Measurements from ENCODE around the gene ABHD18. TPM values are rescaled to one million over a fixed set of nuclear protein-coding genes. Genes with fewer than 3 reads are reported as not detected.
"Not testable (repeated sequence)": the region's sequence is repeated elsewhere in the genome, so short reads cannot be mapped to it uniquely, and the experiment has no call there.

Gene ABHD18
- total and polyA plus RNA-seq, 2 donors = 4.4 to 19.5 TPM

DNA sequence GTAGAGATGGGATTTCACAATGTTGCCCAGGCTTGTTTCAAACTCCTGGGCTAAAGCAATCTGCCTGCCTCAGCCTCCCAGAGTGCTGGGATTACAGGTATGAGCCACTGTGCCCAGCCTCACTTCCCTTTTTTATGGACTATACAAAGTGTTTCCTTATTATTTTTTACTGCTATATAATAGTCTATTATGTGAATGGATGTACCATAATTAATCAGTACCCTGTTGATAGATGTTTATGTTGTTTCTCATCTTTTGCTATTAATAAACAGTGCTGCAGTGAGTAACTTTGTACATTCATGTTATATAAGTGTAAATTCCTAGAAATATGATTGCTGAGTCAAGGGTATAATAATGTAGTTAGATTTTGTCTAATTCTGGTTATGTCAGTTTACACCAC, 60.1 kb downstream of the ABHD18 start:
- Histone ChIP-seq H3K36me3 (ENCODE audit: insufficient read depth) (peaks cover 3% of the 10 kb centered on the region), H3K27ac (ENCODE audit: low read depth) (no peak overlapping the region), H3K4me3 (ENCODE audit: low read depth, low read length) (no peak overlapping the region), H3K4me1 (ENCODE audit: insufficient read depth) (no peaks in the 10 kb centered on the region)
- DNase-seq (ENCODE audit: extremely low spot score) = no peak

DNA sequence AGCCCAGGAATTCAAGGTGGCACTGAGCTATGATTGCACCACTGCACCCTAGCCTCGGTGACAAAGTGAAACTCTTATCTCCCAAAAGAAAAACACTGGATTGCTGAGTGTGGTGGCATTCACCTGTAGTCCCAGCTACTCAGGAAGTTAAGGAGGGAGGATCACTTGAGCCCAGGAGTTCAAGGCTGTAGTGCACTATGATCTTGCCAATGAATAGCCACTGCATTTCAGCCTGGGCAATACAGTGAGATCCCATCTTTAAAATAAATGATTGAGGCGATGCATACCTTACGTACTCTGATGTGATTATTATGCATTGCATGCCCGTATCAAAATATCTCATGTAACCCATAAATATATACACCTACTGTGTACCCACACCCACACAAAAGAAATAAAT, 64.7 kb downstream of the ABHD18 start:
- Histone ChIP-seq H3K4me3 (ENCODE audit: low read depth, low read length) (no peak overlapping the region), H3K27ac (ENCODE audit: low read depth) (no peak overlapping the region), H3K4me1 (ENCODE audit: insufficient read depth) (no peaks in the 10 kb centered on the region), H3K36me3 (ENCODE audit: insufficient read depth) (peaks cover 2% of the 10 kb centered on the region)
- no peak for DNase-seq (ENCODE audit: extremely low spot score)
- WGBS = 97% methylated on average over 4 of the region's 4 CpGs

DNA sequence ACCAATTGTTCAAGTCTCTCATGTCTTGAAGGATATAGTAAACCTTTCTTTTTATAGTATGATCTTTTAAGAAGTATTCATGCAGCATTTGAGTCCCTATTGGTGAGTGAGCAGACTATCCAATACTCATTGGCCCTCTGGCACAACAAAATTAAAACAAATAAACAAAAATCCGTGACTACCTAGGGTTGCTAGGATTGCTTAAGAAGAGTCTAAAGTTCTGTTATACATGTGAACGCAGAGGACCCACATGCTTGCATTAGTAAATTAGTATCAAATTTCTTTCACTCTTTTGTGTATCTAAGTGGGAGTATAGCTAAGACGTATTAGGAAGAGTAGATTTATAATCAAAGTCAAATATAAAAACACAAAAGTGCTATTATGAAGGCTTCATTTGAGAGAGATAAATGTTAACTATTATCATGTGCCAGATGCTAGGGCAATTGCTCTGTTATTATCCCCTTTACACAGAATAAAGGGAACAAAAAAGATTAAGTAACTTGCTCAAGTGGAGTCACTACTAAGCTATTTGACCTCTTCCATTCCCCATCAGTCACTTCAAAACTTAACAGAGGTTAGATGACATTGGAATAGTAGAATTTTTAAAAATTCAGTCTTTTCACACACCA, 66.7 kb downstream of the ABHD18 start:
- no peaks in the 10 kb centered on the region for H3K4me1 ChIP-seq (ENCODE audit: insufficient read depth)
- 76% methylated on average over 3 of the region's 3 CpGs for WGBS
- H3K4me3 ChIP-seq (ENCODE audit: low read depth, low read length) = no peak overlapping the region
- no peak for DNase-seq (ENCODE audit: extremely low spot score)
- H3K36me3 ChIP-seq (ENCODE audit: insufficient read depth) = peaks cover 2% of the 10 kb centered on the region
- H3K27ac ChIP-seq (ENCODE audit: low read depth) = no peak overlapping the region

DNA sequence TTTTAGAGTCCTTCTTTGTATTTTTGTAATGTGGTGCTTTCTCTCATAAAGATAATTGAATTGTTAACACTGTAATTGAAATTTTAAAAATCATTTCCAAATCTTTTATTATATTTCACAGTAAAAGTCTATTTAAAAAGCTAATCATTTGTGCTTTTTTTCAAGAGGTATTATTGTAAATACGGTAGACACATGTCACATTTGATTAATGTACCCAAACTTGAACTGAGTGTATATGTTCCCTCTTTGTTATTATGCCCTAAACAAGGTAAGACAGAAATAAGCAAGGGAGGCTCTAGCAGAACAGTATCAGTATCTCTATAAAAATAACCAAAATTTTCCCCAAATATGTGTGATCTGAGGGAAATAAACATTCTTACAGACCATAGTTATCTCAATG, 74.4 kb downstream of the ABHD18 start:
- DNase-seq (ENCODE audit: extremely low spot score) = no peak
- no peak overlapping the region for H3K4me3 ChIP-seq (ENCODE audit: low read depth, low read length)
- H3K36me3 ChIP-seq (ENCODE audit: insufficient read depth) = no peaks in the 10 kb centered on the region
- H3K27ac ChIP-seq (ENCODE audit: low read depth) = no peak overlapping the region
- WGBS = 91% methylated on average over 1 of the region's 1 CpG
- no peaks in the 10 kb centered on the region for H3K4me1 ChIP-seq (ENCODE audit: insufficient read depth)

DNA sequence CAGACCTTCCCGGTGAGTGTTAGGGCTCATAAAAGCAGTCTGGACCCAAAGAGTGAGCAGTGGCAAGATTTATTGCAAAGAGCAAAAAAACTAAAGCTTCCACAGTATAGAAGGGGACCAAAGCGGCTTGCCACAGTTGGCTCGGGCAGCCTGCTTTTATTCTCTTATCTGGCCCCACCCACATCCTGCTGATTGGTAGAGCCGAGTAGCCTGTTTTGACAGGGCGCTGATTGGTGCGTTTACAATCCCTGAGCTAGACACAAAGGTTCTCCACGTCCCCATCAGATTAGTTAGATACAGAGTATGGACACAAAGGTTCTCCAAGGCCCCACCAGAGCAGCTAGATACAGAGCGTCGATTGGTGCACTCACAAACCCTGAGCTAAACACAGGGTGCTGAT, 81.8 kb downstream of the ABHD18 start:
- H3K4me3 ChIP-seq (ENCODE audit: low read depth, low read length); H3K27ac ChIP-seq (ENCODE audit: low read depth); DNase-seq (ENCODE audit: extremely low spot score); H3K4me1 ChIP-seq (ENCODE audit: insufficient read depth); H3K36me3 ChIP-seq (ENCODE audit: insufficient read depth): not testable (repeated sequence)
- 87% methylated on average over 9 of the region's 9 CpGs for whole genome bisulfite sequencing

DNA sequence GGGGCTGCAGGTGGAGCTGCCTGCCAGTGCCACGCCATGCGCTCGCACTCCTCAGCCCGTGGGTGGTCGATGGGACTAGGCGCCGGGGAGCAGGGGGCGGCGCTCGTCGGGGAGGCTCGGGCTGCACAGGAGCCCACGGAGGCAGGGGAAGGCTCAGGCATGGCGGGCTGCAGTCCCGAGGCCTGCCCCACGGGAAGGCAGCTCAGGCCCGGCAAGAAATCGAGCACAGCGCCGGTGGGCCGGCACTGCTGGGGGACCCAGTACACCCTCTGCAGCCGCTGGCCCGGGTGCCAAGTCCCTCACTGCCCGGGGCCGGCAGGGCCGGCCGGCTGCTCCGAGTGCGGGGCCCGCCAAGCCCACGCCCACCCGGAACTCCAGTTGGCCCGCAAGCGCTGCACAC, 82.3 kb downstream of the ABHD18 start:
- DNase-seq (ENCODE audit: extremely low spot score); H3K4me1 ChIP-seq (ENCODE audit: insufficient read depth); H3K27ac ChIP-seq (ENCODE audit: low read depth); H3K4me3 ChIP-seq (ENCODE audit: low read depth, low read length); H3K36me3 ChIP-seq (ENCODE audit: insufficient read depth): not testable (repeated sequence)
- WGBS = 97% methylated on average over 34 of the region's 34 CpGs

DNA sequence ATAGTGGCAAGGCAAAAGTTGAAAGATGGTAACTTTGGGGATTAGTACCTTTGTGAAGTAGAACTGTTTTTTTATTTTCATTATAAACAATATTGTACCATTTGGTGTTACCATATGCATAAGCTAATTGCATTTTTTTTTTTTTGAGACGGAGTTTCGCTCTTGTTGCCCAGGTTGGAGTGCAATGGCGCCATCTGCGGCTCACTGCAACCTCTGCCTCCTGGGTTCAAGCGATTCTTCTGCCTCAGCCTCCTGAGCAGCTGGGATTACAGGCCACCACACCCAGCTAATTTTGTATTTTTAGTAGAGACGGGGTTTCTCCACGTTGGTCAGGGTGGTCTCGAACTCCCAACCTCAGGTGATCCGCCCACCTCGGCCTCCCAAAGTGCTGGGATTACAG, 86.0 kb downstream of the ABHD18 start:
- 87% methylated on average over 10 of the region's 10 CpGs for WGBS
- not testable (repeated sequence) for H3K4me1 ChIP-seq (ENCODE audit: insufficient read depth); H3K36me3 ChIP-seq (ENCODE audit: insufficient read depth); H3K4me3 ChIP-seq (ENCODE audit: low read depth, low read length); DNase-seq (ENCODE audit: extremely low spot score); H3K27ac ChIP-seq (ENCODE audit: low read depth)

DNA sequence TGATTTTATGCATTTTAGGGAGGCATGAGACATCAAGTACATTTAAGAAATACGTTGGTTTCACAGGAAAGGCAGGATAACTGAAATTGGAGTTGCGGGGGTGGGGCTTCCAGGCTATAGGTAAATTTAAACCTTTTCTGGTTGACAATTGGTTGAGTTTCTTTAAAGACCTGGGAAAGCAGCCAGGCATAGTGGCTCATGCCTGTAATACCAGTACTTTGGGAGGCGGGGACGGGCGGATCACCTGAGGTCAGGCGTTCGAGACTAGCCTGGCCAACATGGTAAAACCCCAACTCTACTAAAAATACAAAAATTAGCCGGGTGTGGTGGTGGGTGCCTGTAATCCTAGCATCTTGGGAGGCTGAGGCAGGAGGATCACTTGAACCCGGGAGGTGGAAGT, 89.7 kb downstream of the ABHD18 start:
- H3K4me1 ChIP-seq (ENCODE audit: insufficient read depth); H3K27ac ChIP-seq (ENCODE audit: low read depth); H3K4me3 ChIP-seq (ENCODE audit: low read depth, low read length); H3K36me3 ChIP-seq (ENCODE audit: insufficient read depth); DNase-seq (ENCODE audit: extremely low spot score): not testable (repeated sequence)
- WGBS = 94% methylated on average over 9 of the region's 9 CpGs

DNA sequence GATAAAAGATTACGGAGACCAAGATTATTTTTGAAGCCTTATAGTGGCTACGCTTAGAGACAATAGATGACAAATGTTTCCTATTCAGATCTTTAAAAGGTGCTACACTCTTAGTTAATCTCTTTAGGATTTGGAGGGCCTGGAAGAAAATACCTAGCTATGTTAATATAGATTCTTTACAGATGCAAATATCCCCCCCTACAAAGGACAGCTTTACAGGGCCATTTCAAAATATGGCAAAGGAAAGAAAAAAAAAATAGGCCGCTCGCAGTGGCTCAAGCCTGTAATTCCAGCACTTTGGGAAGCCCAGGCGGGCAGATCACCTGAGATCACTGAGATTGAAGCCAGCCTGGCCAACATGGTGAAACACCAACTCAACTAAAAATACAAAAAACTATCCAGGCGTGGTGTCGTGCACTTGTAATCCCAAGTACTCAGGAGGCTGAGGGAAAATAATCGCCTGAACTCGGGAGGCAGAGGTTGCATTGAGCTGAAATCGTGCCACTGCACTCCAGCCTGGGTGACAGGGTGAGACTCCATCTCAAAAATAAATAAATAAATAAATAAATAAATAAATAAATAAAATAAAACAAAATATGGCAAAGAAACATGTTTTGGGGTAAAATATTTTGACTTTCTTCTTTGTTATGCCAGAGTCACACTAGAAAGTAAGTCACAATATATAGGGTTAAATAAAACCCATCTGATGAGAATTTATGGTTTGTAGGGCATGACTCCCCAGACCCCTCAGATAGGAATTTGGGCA, 90.4 kb downstream of the ABHD18 start:
- not testable (repeated sequence) for H3K4me3 ChIP-seq (ENCODE audit: low read depth, low read length); H3K36me3 ChIP-seq (ENCODE audit: insufficient read depth); H3K4me1 ChIP-seq (ENCODE audit: insufficient read depth); H3K27ac ChIP-seq (ENCODE audit: low read depth); DNase-seq (ENCODE audit: extremely low spot score)
- 93% methylated on average over 10 of the region's 10 CpGs for WGBS

DNA sequence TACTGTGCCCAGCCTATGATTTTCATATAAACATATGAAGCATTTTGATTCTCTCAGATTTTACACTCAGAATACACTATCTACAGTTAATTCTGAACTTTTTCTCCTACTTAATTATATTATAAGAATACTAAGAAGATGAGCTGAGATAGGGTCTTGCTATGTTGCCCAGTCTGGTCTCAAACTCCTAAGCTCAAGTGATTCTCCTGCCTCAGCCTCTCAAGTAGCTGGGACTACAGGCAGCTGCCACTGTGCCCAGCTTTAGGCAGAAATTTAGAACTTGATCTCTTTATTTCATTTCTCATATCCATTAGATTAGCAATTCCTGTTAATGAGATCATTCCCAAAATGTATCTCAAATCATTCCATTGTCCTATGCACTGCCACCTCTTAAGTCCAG, 91.2 kb downstream of the ABHD18 start:
- H3K4me1 ChIP-seq (ENCODE audit: insufficient read depth) = no peaks in the 10 kb centered on the region
- no peak for DNase-seq (ENCODE audit: extremely low spot score)
- H3K27ac ChIP-seq (ENCODE audit: low read depth) = no peak overlapping the region
- no peak overlapping the region for H3K4me3 ChIP-seq (ENCODE audit: low read depth, low read length)
- no peaks in the 10 kb centered on the region for H3K36me3 ChIP-seq (ENCODE audit: insufficient read depth)

DNA sequence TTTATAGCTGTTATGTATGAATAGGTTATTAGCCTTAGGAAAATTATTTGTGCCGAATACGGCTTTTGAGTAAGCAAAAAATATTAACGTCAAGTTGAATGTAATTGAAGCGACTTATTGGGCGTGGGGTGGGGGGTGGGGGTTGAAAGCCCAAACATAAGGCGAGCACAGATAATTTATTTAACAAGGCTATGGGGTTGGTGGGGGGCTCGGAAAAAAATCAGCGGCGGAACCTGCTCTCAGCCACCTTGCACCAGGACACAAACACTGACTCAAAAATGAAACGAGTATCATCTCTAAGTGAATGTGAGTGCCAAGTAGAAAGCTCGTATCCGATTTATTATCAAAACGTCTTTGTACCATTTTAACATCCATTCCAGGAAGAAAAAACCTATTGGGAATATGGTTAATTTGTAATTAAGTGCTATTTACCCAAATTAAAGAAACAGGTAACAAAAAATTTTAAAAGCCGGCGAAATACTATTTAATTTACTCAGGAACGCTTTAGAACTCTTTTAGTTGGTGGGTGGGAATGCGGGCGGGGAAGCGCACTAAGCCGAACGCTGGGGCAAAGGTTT, 95.0 kb downstream of the ABHD18 start:
- Histone ChIP-seq H3K4me3 (ENCODE audit: low read depth, low read length) (peak overlapping the region; percentile 83), H3K36me3 (ENCODE audit: insufficient read depth) (no peaks in the 10 kb centered on the region), H3K4me1 (ENCODE audit: insufficient read depth) (no peaks in the 10 kb centered on the region), H3K27ac (ENCODE audit: low read depth) (peak overlapping the region; percentile 97)
- 26% methylated on average over 21 of the region's 21 CpGs for WGBS
- DNase-seq (ENCODE audit: extremely low spot score) = no peak

DNA sequence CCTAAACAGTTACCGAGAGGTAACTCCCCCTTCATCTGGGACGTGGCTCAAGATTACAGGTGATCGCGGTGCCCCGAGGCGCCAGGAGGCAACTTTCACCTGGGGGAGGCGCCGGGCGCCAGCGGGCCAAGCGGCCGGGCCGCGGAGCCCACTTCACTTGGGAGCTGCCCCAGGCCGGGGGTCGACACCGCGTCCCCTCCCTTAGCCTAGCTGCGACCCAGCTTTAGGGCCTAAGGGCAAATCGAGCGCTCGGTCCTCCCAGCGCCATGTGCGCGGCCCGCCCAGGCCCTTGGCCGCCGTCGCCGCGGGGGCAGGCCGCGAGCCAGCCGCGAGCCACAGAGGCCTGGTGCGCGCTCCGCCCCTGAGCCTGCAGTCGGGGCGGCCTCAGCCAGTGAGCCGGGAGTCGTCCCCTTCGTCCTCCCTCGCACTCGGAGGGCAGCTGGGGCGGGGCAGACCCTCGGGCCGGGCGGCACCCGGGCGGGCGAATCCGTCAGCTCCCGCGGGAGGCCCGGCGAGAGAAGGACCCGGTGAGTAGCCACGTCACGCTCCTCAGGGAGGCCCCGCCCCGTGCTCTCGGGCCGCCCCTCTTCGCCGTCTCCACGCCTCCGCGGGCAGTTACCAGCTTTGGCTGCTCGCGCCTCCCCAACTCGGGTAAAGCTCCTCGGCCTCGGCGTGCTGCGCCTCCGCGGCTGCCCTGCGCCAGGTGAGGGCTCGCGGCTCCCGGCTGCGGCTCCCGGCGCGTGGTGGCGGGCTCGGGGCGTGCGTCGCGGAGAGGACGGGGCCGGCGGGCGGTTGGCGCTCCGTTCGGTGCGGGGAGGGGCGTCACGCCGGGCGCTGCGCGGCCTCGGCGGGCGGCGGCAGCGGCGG, 95.7 kb downstream of the ABHD18 start, which contains the start of gene LARP1B:
Gene LARP1B, plus strand, starts transcription at position 614 of the 867 bp plus-strand sequence. CDS start 13,640 bp downstream, outside the sequence.
- Histone ChIP-seq H3K27ac (ENCODE audit: low read depth) (peak within 1 kb of the TSS; percentile 97), H3K4me3 (ENCODE audit: low read depth, low read length) (peak within 1 kb of the TSS; percentile 83), H3K4me1 (ENCODE audit: insufficient read depth) (no peaks in the 10 kb centered on the region), H3K36me3 (ENCODE audit: insufficient read depth) (no peaks in the 10 kb centered on the region)
- WGBS = under 1% methylated on average over 112 of the region's 112 CpGs
- DNase-seq (ENCODE audit: extremely low spot score) = peak; percentile 81

All from urinary bladder (tissue), 4 donors.